Breast epithelium (tissue), 4 donors: Measurements from ENCODE around the gene DPP9. TPM values are rescaled to one million over a fixed set of nuclear protein-coding genes. Genes with fewer than 3 reads are reported as not detected.

Experiments used
- DNase-seq, 2 donors: peaks; one replicate each; pipeline ENCODE4 v3.0.0-alpha.2; 2019; ENCODE audit warnings: low spot score in 2 of 2
- H3K27ac ChIP-seq, 2 donors: fragments of 200-600 bp; sonication (generic) in 1 of 2; one replicate each; pipeline ENCODE4 v1.5.1; 2016 to 2019; ENCODE audit warnings: mild to moderate bottlenecking in 1 of 2
- H3K27me3 ChIP-seq, 2 donors: fragments of 200-600 bp; sonication (generic) in 1 of 2; one replicate each; pipeline versions ENCODE4 v1.5.1 to v1.6.0; 2017 to 2019; ENCODE audit warnings: control low read depth in 1 of 2, mild to moderate bottlenecking in 1 of 2
- H3K36me3 ChIP-seq: fragments of 200-600 bp; one replicate; pipeline ENCODE4 v1.5.1; 2019
- H3K4me1 ChIP-seq, 2 donors: fragments of 200-600 bp; sonication (generic); one replicate each; pipeline ENCODE4 v1.5.1; 2016 to 2019; ENCODE audit warnings: control low read depth in 1 of 2
- H3K4me3 ChIP-seq, 3 donors: fragments of 200-600 bp; sonication (generic); 1 replicate in 2 of 3; 2 replicates in 1 of 3; pipeline ENCODE4 v1.5.1; 2016 to 2019; ENCODE audit warnings: mild to moderate bottlenecking in 3 of 3, moderate library complexity in 2 of 3
- H3K9me3 ChIP-seq, 2 donors: fragments of 200-600 bp; sonication (generic) in 1 of 2; one replicate each; pipeline ENCODE4 v1.5.1; 2016 to 2019; ENCODE audit warnings: control low read depth in 1 of 2
- CTCF ChIP-seq, 3 donors: fragments of 450-650 bp; IDR thresholded peaks; one replicate each; pipeline ENCODE4 v1.5.1; 2016 to 2017; ENCODE audit warnings: antibody characterized with exemption in 3 of 3, mild to moderate bottlenecking in 3 of 3, moderate library complexity in 3 of 3
- POLR2A ChIP-seq: fragments of 450-650 bp; IDR thresholded peaks from one replicate; pipeline ENCODE4 v1.6.1; 2016; ENCODE audit warnings: antibody characterized with exemption, mild to moderate bottlenecking, moderate library complexity
- POLR2AphosphoS5 ChIP-seq, 3 donors: sonication (generic); formaldehyde crosslinking; IDR thresholded peaks; one replicate each; pipeline ENCODE4 v1.6.1; 2017; ENCODE audit warnings: antibody characterized with exemption in 3 of 3
- intact Hi-C: fragments of 100-400 bp; cut with DNase I; formaldehyde crosslinking; loops from one replicate; pipeline ENCODE4 v1.15.1; 2023; ENCODE audit warnings: low total_unique reads
- total RNA-seq, 3 donors: library from RNA; depleted of rRNA; stranded (reverse); fragments of >200 nt; gene quantifications; one replicate each; pipeline ENCODE4 v1.1.0, GENCODE V29; 2016

DPP9 gene
- total RNA-seq, 3 donors from 2014 or later, result 33.6 to 74.1 (median 49.6) TPM

DNA sequence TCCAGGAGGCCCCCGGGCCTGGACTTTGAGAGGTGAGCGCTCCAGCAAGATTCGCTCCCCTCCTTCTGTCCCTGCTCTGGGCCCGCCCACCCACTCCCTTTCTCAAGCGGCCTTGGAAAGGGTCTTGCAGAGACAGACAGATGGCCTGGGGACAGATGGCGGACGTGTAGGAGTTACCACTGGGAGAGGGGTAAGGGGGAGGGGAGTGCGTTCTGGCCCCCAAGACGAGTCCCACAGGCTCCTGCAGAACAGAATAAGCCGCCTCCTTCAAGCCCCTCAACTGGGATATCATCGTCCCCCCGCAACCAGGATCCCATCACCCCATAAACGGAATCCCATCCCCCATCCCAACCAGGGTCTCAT, 87.9 kb downstream of the DPP9 start:
- no peaks in the 10 kb centered on the region for H3K36me3 ChIP-seq
- DNase-seq, result no peak
- peak overlapping the region; percentile 39 to 72 (median 57) for H3K4me3 ChIP-seq
- no peaks in the 10 kb centered on the region for H3K9me3 ChIP-seq
- intact Hi-C loops, result no loop called here
- H3K27me3 ChIP-seq, result no peaks in the 10 kb centered on the region
- TF ChIP-seq CTCF (IDR thresholded peaks at IDR 0.05), result no peak
- H3K4me1 ChIP-seq, result no peaks in the 10 kb centered on the region
- H3K27ac ChIP-seq, result no peak overlapping the region

DNA sequence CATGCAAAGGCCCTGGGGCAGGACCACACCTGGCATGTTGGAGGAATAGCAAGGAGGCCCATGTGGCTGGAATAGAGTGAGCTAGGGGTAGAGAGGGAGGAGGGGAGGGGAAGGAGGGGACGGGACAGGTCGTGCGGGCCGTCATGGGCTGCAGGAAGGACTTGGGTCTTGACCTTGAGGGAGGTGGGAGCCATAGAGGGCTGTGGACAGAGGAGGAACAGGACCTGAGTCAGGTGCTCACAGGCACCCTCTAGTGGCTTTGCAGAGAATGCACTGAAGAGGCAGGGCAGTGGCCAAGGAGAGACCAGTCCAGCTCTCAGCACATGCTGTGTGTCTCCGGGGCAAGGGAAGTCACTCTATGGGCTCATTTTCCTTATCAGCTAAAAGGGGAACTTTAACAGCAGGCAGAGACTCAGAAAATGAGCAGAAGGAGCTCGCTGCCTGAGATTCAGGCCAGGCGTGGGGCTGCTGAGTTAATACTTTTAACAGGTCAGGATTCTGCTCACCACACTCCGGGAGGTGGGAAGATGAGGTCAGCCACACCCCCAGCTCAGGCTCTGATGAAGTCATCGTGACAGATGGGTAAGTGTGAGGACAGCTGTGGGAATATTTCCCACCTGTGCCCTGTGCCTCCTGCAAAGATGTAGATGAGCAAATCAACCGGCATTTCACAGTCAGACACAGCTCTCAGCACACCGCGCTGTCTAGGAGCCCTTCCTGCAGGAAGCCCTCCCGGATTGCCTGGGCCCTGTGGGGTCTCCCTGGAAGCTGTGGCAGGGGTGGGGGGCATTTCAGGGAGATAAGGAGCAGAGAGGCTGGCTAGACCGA, 90.3 kb downstream of the DPP9 start:
- Histone ChIP-seq H3K27ac (no peak overlapping the region), H3K27me3 (no peaks in the 10 kb centered on the region), H3K9me3 (no peaks in the 10 kb centered on the region), H3K4me3 (no peak overlapping the region), H3K36me3 (no peaks in the 10 kb centered on the region), H3K4me1 (no peaks in the 10 kb centered on the region)
- intact Hi-C loops, result no loop called here
- DNase-seq, result no peak
- TF ChIP-seq POLR2A (no peak), POLR2AphosphoS5 (IDR thresholded peaks at IDR 0.05) (no peak), CTCF (IDR thresholded peaks at IDR 0.05) (peak in 2 of 3 donors; percentile 47 to 53)

Other genes starting within 250 kb of the DPP9 start
- 100 to 1,000 TPM in 2 of 3 donors, 10 to 100 TPM in 1; 50.1 to 629 (median 213) TPM for gene PLIN4, start 205.4 kb downstream of the DPP9 start, total RNA-seq
- gene PLIN5, start 188.6 kb downstream of the DPP9 start, total RNA-seq, result 10 to 100 TPM; 10.4 to 26.2 (median 15.4) TPM
- 10 to 100 TPM in 1 of 3 donors, 1 to 10 TPM in 1, under 1 TPM in 1; 0.64 to 14.7 (median 5.7) TPM for gene LRG1, start 183.8 kb downstream of the DPP9 start, total RNA-seq
- 1 to 10 TPM; 2.3 to 8.8 (median 3.2) TPM for gene SEMA6B, start 164.2 kb downstream of the DPP9 start, total RNA-seq
- 1 to 10 TPM; 1.6 to 3.6 (median 2.9) TPM for gene TNFAIP8L1, start 84.3 kb downstream of the DPP9 start, total RNA-seq
- gene MYDGF, start 53.5 kb downstream of the DPP9 start, total RNA-seq, result 10 to 100 TPM; 36.3 to 55.1 (median 42.1) TPM
- gene FEM1A, start 67.9 kb upstream of the DPP9 start, total RNA-seq, result 10 to 100 TPM; 10.4 to 17.6 (median 12.5) TPM
- 1 to 10 TPM; 3.5 to 5.2 (median 4.7) TPM for gene TICAM1, start 107.9 kb upstream of the DPP9 start, total RNA-seq
- gene PLIN3, start 143.8 kb upstream of the DPP9 start, total RNA-seq, result 10 to 100 TPM; 50.1 to 77.3 (median 53.8) TPM
- gene ARRDC5, start 179.1 kb upstream of the DPP9 start, total RNA-seq, result under 1 TPM in 1 of 3 donors, not detected in 2; 0.64 TPM
- under 1 TPM; 0.32 to 0.66 (median 0.44) TPM for gene UHRF1, start 185.7 kb upstream of the DPP9 start, total RNA-seq
- gene KDM4B, start 245.3 kb upstream of the DPP9 start, total RNA-seq, result 10 to 100 TPM; 25.0 to 55.3 (median 40.3) TPM